GM18511 (cell line): ENCODE data around the gene KCNK7.

Experiments
- ATAC-seq: cut with Tn5 transposase; IDR thresholded peaks from one replicate; pipeline ENCODE4 v1.9.1; 2021; ENCODE audit warnings: mild to moderate bottlenecking, moderate library complexity; ENCODE audit not compliant: unreplicated experiment

Gene KCNK7

GRCh38 chr11:65629579-65629978, 34.0 kb upstream of the KCNK7 start:
- no peak for ATAC-seq

DNA sequence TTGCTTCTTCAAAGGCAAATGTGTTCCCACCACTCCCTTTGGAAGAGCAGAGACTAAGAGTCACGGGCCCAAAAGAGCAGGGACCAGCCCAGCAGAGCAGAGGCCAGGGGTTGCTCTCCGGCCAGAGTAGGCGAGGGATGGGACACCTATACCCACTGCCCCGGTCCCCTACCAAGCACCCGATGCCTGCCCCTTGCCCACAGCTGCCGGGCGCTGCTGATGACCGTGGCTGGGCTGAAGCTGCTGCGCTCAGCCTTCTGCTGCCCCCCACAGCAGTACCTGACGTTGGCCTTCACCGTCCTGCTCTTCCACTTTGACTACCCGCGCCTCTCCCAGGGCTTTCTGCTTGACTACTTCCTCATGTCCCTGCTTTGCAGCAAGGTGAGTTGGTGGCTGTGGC, 31.6 kb upstream of the KCNK7 start:
- no peak for ATAC-seq

DNA sequence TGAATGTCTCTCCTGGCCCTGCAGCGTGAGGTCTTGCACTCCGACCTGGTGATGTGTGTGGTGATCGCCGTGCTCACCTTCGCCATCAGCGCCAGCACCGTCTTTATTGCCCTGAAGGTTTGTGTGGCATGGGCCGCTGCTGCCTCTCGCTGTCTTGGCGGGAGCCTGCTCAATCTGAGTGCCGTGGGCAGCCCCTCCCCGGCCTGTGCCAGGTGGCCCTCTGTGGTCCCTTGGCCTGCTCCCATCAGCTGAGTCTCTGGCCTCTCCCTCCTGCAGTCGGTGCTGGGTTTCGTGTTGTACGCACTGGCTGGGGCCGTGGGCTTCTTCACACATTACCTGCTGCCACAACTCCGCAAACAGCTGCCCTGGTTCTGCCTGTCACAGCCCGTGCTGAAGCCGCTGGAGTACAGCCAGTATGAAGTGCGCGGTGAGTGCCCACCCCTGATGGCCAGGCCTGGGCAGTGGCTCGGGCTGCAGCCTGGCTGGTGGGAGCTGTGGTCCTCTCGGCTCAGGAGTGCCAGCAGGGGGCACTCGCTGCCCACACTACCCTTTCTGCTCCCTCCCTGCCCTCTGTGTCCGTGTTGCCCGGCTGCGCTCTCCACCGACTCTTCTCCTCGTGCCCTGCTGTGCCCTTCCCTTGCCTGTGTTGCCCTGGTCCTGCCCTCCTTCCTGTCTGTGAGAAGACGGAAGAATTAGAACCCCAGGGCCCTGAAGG, 30.2 kb upstream of the KCNK7 start:
- ATAC-seq = no peak

DNA sequence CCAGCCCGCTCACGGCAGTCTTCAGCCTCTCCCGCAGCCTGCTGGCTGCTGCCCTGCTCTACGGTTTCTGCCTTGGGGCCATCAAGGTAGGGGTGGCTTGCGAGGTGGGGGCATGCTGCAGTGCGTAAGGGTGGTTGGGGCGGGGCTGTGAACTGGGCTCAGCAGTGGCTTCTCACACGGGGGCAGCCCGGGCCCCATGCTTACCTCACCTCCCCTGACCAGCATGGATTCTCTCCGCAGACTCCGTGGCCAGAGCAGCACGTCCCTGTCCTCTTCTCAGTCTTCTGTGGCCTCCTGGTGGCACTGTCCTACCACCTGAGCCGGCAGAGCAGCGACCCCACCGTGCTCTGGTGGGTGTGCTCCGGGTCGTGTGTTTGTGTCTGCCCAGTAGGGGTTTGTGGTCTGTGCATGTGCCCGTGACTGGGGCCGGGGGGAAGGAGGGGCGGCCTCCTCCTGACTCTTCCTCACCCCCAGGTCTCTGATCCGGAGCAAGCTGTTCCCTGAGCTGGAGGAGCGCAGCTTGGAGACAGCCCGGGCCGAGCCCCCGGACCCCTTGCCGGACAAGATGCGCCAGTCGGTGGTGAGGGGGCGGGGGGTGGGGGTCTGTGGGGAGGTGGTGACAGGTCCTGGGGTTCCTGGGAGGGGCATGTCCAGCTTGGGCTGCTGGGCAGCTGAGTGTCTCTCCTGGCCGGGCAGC, 29.5 kb upstream of the KCNK7 start:
- no peak for ATAC-seq

GRCh38 chr11:65623852-65624616, 28.4 kb upstream of the KCNK7 start:
- ATAC-seq = no peak

GRCh38 chr11:65623177-65623576, 27.6 kb upstream of the KCNK7 start:
- no peak for ATAC-seq

DNA sequence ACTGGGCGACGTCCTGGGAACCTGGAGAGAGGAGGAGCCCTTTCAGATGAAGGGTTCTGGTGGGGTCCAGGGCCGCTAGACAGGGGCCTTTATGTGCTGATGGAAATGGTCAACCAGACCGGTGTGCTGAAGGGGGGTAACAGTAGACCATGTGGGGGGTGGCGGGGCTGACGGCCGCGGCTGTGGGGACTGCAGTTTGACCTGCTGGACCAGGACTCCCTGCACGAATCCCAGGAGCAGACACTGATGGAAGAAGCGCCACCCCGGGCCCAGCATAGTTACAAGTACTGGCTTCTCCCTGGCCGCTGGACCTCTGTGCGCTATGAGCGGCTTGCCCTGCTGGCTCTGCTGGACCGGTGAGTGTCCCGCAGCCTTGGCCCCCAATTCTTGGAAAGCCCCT, 26.4 kb upstream of the KCNK7 start:
- ATAC-seq = no peak

GRCh38 chr11:65621460-65621859, 25.9 kb upstream of the KCNK7 start:
- ATAC-seq = no peak

- no peak for ATAC-seq
Measured at GRCh38 chr11:65620666-65621065, 25.1 kb upstream of the KCNK7 start.

- ATAC-seq = no peak
Measured at GRCh38 chr11:65619281-65619928, 23.8 kb upstream of the KCNK7 start.

DNA sequence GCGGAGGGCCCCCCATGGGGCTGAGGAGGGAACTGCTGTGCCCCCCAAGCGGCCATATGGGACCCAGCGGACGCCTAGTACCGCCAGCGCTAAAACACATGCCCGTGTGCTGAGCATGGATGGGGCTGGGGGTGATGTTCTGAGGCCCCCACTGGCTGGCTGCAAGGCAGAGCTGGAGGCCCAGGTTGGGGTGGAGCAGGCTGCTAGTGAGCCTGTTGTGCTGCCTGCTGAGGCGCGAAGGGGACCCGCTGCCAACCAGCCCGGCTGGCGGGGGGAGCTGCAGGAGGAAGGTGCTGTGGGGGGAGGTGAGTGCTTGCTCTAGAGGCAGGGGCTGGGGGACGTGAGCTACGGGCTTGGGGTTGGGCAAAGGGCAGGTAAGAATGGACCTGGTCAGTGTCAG, 23.2 kb upstream of the KCNK7 start:
- ATAC-seq = no peak

DNA sequence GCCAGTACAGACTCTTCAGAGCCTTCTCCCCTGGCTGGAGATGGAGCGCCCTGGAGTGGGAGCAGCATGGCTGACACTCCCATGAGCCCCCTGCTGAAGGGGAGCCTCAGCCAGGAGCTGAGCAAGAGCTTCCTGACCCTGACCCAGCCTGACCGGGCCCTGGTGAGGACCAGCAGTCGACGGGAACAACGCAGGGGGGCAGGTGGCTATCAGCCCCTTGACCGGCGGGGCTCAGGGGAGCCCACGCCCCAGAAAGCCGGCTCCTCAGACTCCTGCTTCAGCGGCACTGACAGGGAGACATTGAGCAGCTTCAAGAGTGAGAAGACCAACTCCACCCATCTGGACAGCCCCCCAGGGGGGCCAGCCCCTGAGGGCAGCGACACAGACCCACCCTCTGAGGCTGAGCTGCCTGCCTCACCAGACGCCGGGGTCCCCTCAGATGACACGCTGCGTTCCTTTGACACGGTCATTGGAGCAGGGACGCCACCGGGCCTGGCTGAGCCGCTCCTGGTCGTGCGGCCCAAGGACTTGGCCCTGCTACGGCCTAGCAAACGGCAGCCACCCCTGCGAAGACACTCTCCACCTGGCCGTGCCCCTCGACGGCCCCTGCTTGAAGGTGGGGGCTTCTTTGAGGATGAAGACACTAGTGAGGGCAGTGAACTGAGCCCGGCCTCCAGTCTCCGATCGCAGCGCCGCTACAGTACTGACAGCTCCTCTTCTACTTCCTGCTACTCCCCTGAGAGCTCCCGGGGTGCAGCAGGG, 22.6 kb upstream of the KCNK7 start:
- ATAC-seq = no peak

GRCh38 chr11:65617136-65617850, 21.7 kb upstream of the KCNK7 start:
- no peak for ATAC-seq

DNA sequence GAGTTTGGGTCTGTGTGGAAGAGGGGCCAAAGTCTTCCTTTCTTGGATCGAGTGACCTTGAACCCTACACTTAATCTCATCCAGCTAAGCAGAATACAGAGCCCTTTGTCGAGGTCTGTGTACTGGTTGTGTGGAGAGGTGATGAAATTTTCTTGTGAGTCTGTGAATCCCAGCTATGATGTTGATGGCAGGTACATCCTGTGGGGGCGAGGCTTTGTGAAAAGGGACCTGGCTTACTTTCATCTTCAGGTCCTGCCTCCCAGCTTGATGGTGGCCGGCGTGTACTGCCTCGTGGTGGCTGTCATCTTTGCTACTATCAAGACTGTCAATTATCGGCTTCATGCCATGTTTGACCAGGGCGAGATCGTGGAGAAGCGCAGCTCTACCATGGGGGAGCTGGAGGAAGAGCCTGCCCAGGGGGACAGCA, 21.0 kb upstream of the KCNK7 start:
- ATAC-seq = no peak

- peak; percentile 10 for ATAC-seq
Measured at GRCh38 chr11:65615950-65616574, 20.5 kb upstream of the KCNK7 start.

DNA sequence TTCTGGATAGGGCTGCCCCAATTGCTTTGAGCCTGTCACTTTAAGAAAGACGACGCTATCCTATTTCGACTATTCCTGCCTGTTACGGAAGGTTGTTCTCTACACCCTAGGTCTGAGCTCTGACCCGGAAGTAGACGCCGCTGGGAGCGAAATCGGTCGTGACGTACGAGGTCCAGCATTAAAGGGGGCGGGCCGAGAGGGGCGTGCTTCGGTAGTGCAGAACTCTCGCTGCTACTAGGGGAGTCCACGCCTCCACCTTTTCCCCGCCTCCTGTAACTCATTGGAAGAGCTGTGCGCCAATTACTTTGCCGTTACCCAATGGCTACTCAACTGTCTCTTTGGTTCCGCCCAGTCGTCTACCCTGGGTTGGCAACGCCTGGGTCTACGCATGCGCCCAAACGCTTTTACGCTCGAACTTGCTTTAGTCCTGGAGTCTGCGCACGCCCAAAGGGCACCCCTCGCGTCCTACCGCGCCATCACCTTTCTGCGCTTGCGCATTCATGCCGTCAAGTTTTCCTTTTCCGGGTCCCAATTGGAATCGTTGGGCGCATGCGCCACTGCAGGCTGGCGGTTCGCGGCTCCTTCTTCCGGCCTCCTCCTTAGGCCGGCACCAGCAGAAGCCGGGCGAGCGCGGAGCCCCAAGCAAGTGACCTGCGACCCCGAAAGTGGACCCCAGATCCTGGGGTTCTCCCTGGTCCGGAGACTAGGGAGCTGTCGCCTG, 19.8 kb upstream of the KCNK7 start, which contains the start of gene PCNX3:
PCNX3 (plus strand) TSS at position 548 of the 721 bp plus-strand sequence. CDS start 536 bp downstream, outside the sequence.
- peak; percentile 78 for ATAC-seq

- ATAC-seq = no peak
Measured at GRCh38 chr11:65613091-65613928, 17.7 kb upstream of the KCNK7 start.

DNA sequence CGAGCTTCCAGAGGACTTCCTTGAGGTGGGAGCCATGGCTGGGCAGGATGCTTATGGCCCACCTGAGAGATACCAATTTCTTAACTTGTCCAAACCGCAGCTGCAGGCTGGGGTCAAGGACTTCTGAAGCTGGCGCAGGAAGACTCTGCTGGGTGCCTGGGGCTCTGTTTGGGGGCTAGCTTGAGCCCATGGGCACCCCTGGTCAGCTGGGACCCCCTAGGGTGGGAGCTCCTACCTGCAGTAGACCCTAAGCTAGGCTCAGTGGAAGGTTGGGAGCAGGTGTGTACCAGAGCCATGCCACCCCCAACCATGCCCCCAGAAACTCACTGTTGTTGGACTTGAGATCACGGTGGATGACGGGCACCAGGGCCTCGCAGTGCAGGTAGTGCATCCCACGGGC, 17.1 kb upstream of the KCNK7 start:
- ATAC-seq = no peak
